GM10248 (cell line): ENCODE results near the gene TIGAR.

Experiments
- CTCF ChIA-PET: fragments of 300-600 bp; sonication (Branson Sonifier 250); formaldehyde crosslinking; extraction: SDS; loops from one replicate; lab custom pipeline; 2021; ENCODE audit warnings: antibody characterized with exemption; lab: Yijun Ruan, JAX
- POLR2A ChIA-PET: fragments of 350-650 bp; sonication (Branson Sonifier 250); formaldehyde crosslinking; extraction: SDS; loops from one replicate; lab custom pipeline; 2020; ENCODE audit warnings: antibody characterized with exemption; lab: Yijun Ruan, JAX
- DNase-seq: peaks from one replicate; pipeline ENCODE4 v3.0.0; 2012; ENCODE audit errors: extremely low spot score
- TF ChIP-seq, protein P1 (sequence below): IDR thresholded peaks from 2 replicates; pipeline ENCODE4 v1.5.1; 2012; ENCODE audit warnings: mild to moderate bottlenecking, low read depth; ENCODE audit errors: extremely low read depth, missing control alignments, control extremely low read depth

TIGAR gene

DNA sequence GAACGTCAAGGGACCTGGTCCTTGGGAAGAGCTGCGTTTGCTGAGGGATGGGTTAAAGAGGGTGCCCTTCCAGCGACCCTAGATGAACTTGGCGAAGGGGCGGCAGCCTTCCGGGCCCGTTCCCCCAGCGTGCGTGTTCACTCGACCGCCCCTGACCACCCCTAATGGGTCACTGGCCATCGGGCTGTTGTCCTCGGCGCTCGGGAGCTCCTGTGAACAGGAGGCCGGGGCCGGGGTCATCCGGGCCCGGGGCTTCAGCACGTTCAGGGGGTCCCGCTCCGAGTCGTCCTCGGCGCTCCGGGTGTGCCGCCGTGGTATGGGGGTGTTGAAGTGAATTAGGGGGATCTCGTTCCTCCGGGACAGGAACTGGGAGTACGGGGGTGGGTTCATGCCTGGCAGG lies 49.3 kb downstream of the TIGAR start:
- DNase-seq = no peak
- TF ChIP-seq, protein P1, sequence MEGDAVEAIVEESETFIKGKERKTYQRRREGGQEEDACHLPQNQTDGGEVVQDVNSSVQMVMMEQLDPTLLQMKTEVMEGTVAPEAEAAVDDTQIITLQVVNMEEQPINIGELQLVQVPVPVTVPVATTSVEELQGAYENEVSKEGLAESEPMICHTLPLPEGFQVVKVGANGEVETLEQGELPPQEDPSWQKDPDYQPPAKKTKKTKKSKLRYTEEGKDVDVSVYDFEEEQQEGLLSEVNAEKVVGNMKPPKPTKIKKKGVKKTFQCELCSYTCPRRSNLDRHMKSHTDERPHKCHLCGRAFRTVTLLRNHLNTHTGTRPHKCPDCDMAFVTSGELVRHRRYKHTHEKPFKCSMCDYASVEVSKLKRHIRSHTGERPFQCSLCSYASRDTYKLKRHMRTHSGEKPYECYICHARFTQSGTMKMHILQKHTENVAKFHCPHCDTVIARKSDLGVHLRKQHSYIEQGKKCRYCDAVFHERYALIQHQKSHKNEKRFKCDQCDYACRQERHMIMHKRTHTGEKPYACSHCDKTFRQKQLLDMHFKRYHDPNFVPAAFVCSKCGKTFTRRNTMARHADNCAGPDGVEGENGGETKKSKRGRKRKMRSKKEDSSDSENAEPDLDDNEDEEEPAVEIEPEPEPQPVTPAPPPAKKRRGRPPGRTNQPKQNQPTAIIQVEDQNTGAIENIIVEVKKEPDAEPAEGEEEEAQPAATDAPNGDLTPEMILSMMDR = no peak
- CTCF ChIA-PET = interaction anchor here (2.0 to 3.2 kb wide), 2 partner anchors 10 to 50 kb away, joined by 5 to 8 read pairs; partner anchors contain the start of gene FGF23
- POLR2A ChIA-PET = no interaction called here

DNA sequence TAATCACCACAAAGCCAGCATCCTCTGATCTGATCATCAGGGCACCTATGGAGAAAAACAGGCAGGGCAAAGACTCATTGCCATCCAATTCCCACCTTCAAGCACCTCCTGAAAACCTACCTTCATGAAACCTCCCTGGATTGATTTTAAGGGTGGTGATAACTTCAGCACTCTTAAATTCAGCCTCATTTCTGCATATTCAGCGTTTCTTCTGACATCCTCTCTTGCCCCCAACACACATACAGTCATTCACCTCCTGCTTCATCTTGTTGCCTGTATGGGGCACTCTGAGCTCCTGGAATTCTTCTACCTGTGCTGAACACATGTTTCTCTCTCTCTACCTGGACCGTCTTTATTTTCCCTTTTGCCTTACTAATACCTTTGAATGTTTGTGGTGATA lies 51.6 kb downstream of the TIGAR start:
- ChIA-PET POLR2A (no interaction called here), CTCF (interaction anchor here (1.5 to 3.2 kb wide), 3 partner anchors 9 to 48 kb away, joined by 3 to 8 read pairs (median 4); no protein-coding TSS in a partner anchor)
- TF ChIP-seq, protein P1 = no peak
- DNase-seq = no peak

DNA sequence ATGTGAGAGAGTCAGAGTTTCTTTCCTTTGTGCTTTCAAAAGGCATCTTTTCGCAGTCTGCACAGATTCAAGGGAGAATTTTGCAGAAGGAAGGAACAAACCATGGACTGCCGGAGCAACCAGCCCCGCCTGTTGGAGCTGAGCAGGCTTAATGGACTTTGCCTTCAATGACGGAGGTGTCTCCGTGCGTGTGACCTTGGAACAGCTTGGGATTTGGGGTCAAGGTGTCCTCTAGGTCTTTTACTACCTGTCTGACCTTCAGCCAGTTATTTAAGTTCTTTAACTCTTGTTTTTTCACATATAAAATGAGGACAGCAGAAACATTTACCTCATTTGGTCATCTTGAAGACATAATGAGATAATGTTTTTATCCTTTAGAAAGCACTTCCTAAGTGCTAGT lies 54.4 kb downstream of the TIGAR start:
- TF ChIP-seq, protein P1 = no peak
- no peak for DNase-seq
- ChIA-PET CTCF (no interaction called here), POLR2A (no interaction called here)

DNA sequence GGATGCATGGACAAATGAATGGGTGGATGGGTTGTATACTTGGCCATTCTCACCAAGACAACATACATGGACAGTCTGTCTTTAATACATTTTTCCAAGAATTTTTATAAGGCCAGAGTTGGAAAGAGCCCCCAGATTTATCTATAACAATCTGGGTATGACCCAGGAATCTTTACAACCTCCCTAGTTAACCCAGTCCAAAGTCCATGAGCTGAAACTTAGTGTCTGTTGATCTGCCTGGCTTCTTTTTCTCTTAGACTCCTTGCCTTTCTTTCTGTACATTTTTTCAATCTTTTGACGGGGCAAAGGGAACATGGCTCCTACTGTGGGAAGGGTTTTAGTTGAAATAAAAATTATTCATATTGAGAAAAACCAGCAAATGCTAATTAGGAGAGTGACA lies 57.8 kb downstream of the TIGAR start:
- no peak for DNase-seq
- TF ChIP-seq, protein P1 = no peak
- ChIA-PET POLR2A (no interaction called here), CTCF (no interaction called here)

DNA sequence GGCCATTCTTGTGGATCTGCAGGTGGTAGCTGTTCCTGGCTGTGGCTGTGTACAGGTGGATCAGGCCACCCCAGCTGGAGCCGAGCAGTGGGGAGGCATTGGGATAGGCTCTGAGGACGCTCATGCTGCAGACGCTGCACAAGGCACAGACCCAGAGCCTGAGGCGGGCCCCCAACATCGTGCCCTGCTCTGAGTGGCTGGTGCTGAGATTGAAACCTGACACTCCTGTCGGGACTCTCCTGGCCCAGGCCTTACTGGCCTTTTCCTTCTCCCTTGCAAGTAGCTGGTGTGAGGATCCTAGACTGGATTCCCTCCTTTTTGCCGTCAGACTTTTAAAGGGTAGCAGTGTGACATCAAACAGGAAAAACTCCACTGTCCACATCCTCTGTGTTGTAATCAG lies 58.4 kb downstream of the TIGAR start, which contains the start of gene FGF23:
Gene FGF23, minus strand, starts transcription at position 308 of the 400 bp plus-strand sequence. Its CDS starts 130 bp downstream, at position 178.
- ChIA-PET POLR2A (no interaction called here), CTCF (interaction anchor here (0.9 to 1.6 kb wide), 2 partner anchors 10 to 41 kb away, joined by 3 to 5 read pairs; no protein-coding TSS in a partner anchor)
- TF ChIP-seq, protein P1 = no peak
- no peak for DNase-seq

DNA sequence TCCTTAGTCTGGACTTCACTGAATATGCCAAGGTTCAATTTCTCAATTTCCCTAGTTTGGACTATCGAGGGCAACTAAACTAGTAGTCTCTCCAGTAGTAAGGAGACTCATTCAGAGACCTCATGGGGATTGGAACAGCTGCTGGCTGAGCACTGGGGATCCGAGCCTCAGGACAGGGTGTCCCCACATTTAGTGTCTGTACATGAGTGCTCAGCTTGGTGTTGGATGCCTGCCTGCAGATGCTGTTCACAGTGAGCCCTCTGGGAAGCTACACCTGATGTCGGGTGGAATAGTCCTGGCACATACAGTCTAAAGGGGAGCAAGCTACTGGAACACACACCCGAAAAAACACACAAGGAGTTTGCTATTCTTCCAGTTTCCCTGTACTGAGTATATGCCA lies 59.3 kb downstream of the TIGAR start:
- TF ChIP-seq, protein P1 = no peak
- no peak for DNase-seq
- ChIA-PET CTCF (interaction anchor here (0.9 to 1.6 kb wide), 5 partner anchors 9 to 42 kb away, joined by 3 to 5 read pairs (median 3); no protein-coding TSS in a partner anchor), POLR2A (no interaction called here)
